GM03348 (cell line): ENCODE measurements around the gene PCP4.
"Not testable (repeated sequence)": the region's sequence is repeated elsewhere in the genome, so short reads cannot be mapped to it uniquely, and the experiment has no call there.

Experiments used
- DNase-seq: peaks from one replicate; pipeline ENCODE4 v3.0.0; 2012; ENCODE audit warnings: low spot score

The PCP4 gene

DNA sequence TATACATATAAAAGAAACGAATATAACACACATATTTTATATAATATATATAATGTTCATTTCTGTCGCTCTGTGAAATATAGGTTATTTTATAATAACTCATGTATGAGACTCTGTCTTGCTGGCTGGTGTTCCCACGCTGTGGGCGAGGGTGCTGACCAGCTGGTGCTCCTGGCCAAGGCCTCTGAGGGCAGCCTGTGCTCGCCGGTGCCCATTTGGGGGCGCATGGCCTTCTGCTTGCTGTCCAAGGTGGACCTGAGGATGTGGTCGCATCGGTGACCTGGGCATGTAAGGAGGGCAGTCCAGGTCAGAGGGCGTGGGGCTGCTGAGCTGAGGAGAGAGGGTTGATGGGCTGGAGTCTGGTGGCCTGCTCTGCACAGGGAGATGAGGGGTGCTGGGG, 1.1 kb upstream of the PCP4 start:
- no peak for DNase-seq

- DNase-seq = no peak
These were observed 2.0 kb downstream of the PCP4 start for GRCh38 chr21:39869141-39869818.

- no peak for DNase-seq
These were observed 6.4 kb downstream of the PCP4 start for GRCh38 chr21:39873687-39874086.

DNA sequence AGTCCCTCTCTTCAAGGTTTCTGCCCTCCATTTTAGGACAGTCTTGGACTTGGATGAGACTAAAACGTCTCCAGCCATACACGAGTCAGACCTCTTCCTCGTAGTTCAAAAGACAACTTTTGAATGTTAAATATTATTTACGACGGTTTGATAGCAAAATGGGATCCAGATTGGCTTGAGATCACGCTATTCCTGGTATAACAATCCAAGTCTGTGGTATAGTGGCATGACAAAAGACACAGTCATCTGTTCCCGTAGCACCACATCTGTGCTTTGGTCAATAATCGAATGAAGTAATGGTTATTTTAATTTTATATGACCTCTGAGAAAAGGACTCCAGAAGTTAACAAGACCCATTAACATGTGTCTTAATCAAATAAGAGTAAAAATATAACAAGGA, 7.0 kb downstream of the PCP4 start:
- no peak for DNase-seq

DNA sequence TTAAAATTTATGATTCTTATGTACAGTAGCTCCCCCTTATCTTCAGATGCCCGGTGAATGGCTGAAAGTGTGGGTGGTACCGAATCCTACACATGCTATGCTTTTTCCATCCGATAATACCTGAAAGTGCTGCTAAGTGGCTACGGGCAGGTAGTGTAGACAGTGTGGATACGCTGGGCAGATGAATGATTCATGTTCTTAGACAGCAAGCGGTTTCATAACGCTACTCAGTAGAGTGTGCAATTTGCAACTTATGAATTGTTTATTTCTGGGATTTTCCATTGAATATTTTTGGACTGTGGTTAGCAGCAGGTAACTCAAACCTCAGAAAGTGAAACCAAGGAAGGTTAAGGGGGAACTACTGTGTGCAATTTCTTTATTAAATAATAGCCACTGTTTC, 7.5 kb downstream of the PCP4 start:
- DNase-seq = no peak

- no peak for DNase-seq
These were observed 14.4 kb downstream of the PCP4 start for GRCh38 chr21:39881661-39882060.

GRCh38 chr21:39882151-39882838, 15.1 kb downstream of the PCP4 start:
- no peak for DNase-seq

DNA sequence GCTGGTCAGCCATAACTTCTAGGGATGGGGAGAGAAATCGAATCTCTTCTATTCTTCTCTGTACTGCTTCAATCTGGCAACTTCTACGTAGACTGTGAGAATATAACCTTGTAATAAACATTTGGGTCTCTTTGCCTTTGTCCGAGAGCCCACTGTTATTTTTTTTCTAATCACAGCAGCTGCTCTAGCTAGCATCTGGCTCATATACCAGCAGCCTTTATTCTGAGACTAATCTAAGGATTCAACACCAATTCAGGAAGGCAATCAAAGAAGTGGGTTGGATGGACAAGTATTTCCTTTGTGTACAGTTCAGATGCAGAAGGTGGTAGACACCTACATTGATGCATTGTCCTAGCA, 15.6 kb downstream of the PCP4 start:
- no peak for DNase-seq

GRCh38 chr21:39885119-39885848, 18.0 kb downstream of the PCP4 start:
- no peak for DNase-seq

DNA sequence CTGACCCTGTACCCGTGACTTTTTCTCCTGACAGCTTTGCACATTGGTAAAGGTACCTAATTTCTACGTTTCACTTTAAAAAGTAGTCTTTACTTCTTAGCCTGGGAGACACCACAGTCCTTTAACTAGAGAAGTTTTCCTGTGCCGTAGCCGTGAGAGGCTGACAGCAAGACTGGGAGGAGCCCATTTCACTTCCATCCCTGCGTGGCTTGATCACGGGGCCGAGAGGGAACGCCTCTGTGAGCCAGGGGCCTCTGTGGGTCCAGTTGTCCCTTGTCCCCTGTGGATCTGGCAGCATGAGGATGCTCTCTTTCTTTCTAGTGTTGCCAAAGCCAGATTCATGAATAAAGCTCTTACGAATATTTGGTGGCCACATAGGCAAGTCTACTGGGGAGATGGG, 21.6 kb downstream of the PCP4 start:
- DNase-seq = no peak

GRCh38 chr21:39891111-39891510, 23.9 kb downstream of the PCP4 start:
- DNase-seq = no peak

DNA sequence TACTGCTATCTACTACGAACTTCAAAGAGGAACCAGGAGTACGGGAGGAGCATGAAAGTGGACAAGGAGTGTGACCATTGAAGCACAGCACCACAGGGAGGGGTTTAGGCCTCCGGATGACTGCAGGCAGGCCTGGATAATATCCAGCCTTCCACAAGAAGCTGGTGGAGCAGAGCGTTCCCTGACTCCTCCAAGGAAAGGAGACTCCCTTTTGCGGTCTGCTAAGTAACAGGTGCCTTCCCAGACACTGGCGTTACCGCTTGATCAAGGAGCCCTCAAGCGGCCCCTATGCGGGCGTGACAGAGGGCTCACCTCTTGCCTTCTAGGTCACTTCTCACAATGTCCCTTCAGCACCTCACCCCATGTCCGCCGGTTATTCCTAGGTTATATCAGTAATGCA, 24.6 kb downstream of the PCP4 start:
- DNase-seq = not testable (repeated sequence)

GRCh38 chr21:39900491-39900890, 33.3 kb downstream of the PCP4 start:
- DNase-seq = no peak

GRCh38 chr21:39900911-39901310, 33.7 kb downstream of the PCP4 start:
- DNase-seq = no peak

- DNase-seq = no peak
These were observed 35.7 kb downstream of the PCP4 start for GRCh38 chr21:39902986-39903385.

- DNase-seq = no peak
These were observed 37.2 kb downstream of the PCP4 start for GRCh38 chr21:39904457-39904856.

GRCh38 chr21:39908265-39908923, 41.2 kb downstream of the PCP4 start:
- DNase-seq = no peak

DNA sequence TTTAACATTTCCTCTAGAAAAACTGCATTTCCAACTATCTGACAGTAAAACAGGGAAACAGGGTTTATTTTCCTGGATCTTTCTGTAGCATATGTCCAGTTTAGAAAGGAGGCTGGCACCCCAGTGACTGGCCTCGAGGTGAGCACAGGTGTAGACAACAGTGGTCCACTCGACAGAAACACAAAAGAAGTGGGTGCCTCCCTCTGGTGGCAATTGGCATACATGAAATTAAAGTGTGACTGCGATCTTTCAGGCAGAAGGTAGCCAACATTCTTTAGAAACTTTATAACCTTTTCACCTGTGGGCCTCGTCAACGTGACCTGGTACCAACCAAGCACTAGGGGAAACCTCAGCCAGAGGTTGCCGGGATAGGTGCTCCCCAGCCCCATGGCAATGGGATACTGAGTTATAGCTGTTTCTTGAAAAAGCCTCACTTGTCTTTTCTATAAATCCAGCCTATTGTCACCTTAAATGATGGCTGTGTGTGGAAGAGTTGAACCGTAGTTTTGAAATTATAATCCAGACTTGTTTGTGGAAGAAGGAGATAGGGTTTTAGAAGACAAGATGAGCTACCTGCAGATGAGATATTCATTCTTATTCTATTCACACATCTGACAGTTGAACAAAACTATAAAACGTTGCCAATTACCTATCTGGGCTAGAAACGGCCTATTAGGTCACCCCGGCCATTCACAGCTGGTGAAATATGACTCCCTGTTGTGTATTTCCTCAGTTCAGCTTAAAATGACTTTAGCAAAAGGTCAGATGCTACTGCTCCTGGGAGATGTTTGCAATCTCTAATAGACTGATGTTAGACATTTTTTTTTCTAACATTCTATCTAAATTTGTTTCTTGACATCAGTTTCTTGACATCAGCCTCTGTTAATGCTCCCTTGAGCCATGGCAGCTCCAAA, 44.3 kb downstream of the PCP4 start:
- no peak for DNase-seq

DNA sequence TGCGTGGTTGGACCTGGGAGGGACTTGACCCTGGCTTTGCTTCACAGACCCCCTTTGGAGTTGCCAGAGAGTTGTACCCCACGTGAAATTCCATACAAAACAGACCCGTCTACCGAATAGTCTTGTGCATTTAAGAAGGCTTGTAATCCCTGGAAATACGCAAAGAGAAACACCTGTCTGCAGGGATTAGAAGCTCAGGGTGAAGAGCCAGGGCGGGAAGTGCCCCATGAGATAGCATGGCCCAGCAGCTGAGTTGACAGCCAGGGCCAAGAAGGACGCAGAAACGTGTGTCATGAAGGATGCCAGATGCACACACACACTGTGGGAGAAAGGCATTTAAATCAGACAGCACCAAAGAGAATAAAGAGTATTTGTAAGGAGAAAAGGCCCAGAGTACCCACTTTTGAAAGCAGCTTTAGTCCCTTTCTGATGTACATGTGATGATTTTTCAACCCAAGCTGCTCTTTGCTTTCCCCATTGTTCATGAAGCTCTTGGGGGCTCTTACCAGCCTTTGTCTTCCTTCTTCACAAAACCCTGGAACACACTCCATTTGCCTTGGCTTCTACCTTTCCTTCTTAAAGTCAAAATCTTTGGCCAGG, 46.6 kb downstream of the PCP4 start:
- DNase-seq = no peak

GRCh38 chr21:39915881-39916280, 48.6 kb downstream of the PCP4 start:
- no peak for DNase-seq

GRCh38 chr21:39918558-39918957, 51.3 kb downstream of the PCP4 start:
- DNase-seq = no peak
